HG02571 (cell line): ENCODE results near the gene CLMN.
"Not testable (repeated sequence)": the region's sequence is repeated elsewhere in the genome, so short reads cannot be mapped to it uniquely, and the experiment has no call there.

ENCODE experiments used
- ATAC-seq: cut with Tn5 transposase; IDR thresholded peaks from one replicate; pipeline ENCODE4 v1.9.1; 2021; ENCODE audit warnings: mild to moderate bottlenecking, moderate library complexity; ENCODE audit not compliant: unreplicated experiment

The CLMN gene

GRCh38 chr14:95142208-95142607 is 177.5 kb downstream of the CLMN start:
- ATAC-seq, result no peak

GRCh38 chr14:95141684-95142083 is 178.0 kb downstream of the CLMN start:
- ATAC-seq, result no peak

GRCh38 chr14:95140060-95140858 is 179.4 kb downstream of the CLMN start:
- no peak for ATAC-seq

- ATAC-seq, result no peak
Measured at GRCh38 chr14:95138876-95139275, 180.8 kb downstream of the CLMN start.

GRCh38 chr14:95138455-95138854 is 181.3 kb downstream of the CLMN start:
- ATAC-seq, result not testable (repeated sequence)

- ATAC-seq, result no peak
Measured at GRCh38 chr14:95137804-95138167, 181.9 kb downstream of the CLMN start.

GRCh38 chr14:95137164-95137803 is 182.4 kb downstream of the CLMN start:
- ATAC-seq, result no peak

- no peak for ATAC-seq
Measured at GRCh38 chr14:95136631-95137030, 183.1 kb downstream of the CLMN start.

- ATAC-seq, result no peak
Measured at GRCh38 chr14:95134304-95134933, 185.3 kb downstream of the CLMN start.

GRCh38 chr14:95133282-95133681 is 186.4 kb downstream of the CLMN start:
- no peak for ATAC-seq

GRCh38 chr14:95132760-95133159 is 186.9 kb downstream of the CLMN start:
- no peak for ATAC-seq
